DND-41 (cell line): ENCODE results near the gene SGSH.

Experiments used
- ATAC-seq: fragments of 200-7000 bp; cut with Tn5 transposase; 3 replicates; pipeline ENCODE4 v1.9.1; 2021; ENCODE audit warnings: low read depth; ENCODE audit not compliant: insufficient read depth
- DNase-seq: peaks from one replicate; pipeline ENCODE4 v3.0.0-alpha.2; 2020
- H2AFZ ChIP-seq: 2 replicates; pipeline ENCODE4 v1.6.0; 2012; ENCODE audit warnings: low read depth, low read length
- H3K27ac ChIP-seq: 2 replicates; pipeline ENCODE4 v1.5.1; 2012; ENCODE audit warnings: low read length, inconsistent platforms
- H3K27me3 ChIP-seq: fragments of 200-600 bp; sonication (generic); 2 replicates; pipeline ENCODE4 v1.6.0; 2012; ENCODE audit warnings: low read length, mild to moderate bottlenecking, inconsistent platforms; ENCODE audit not compliant: insufficient read depth, poor library complexity
- H3K36me3 ChIP-seq: 2 replicates; pipeline ENCODE4 v1.5.1; 2012; ENCODE audit warnings: low read length, inconsistent platforms; ENCODE audit not compliant: insufficient read depth
- H3K4me1 ChIP-seq: 2 replicates; pipeline ENCODE4 v1.5.1; 2012; ENCODE audit warnings: mild to moderate bottlenecking, low read length; ENCODE audit not compliant: insufficient read depth
- H3K4me2 ChIP-seq: 2 replicates; pipeline ENCODE4 v1.6.0; 2012; ENCODE audit warnings: mild to moderate bottlenecking, moderate library complexity, low read length, inconsistent platforms; ENCODE audit not compliant: insufficient read depth
- H3K4me3 ChIP-seq, 2 experiments: fragments of 200-600 bp in 1 of 2; shearing (Covaris generic) in 1 of 2; 2 replicates each; pipeline ENCODE4 v1.5.1; 2012 to 2016; ENCODE audit warnings: inconsistent platforms in 2 of 2, low read length in 2 of 2, mild to moderate bottlenecking in 2 of 2, low read depth in 1 of 2, moderate library complexity in 1 of 2
- H3K79me2 ChIP-seq: 2 replicates; pipeline ENCODE4 v1.6.0; 2012; ENCODE audit warnings: low read length, inconsistent platforms; ENCODE audit not compliant: insufficient read depth
- H3K9ac ChIP-seq: 2 replicates; pipeline ENCODE4 v1.6.0; 2012; ENCODE audit warnings: low read depth, mild to moderate bottlenecking, inconsistent platforms, low read length, moderate library complexity
- H3K9me3 ChIP-seq: 2 replicates; pipeline ENCODE4 v1.5.1; 2012; ENCODE audit warnings: low read length, moderate library complexity, mild to moderate bottlenecking, inconsistent platforms; ENCODE audit not compliant: insufficient read depth, severe bottlenecking
- H4K20me1 ChIP-seq: 2 replicates; pipeline ENCODE4 v1.6.0; 2012; ENCODE audit warnings: low read length; ENCODE audit not compliant: insufficient read depth
- CTCF ChIP-seq: IDR thresholded peaks from 2 replicates; pipeline ENCODE4 v1.5.1; 2012; ENCODE audit warnings: borderline replicate concordance, low read length, moderate library complexity, mild to moderate bottlenecking; ENCODE audit not compliant: poor library complexity, severe bottlenecking; ENCODE audit errors: extremely low read depth
- EZH2 ChIP-seq: IDR thresholded peaks from 3 replicates; pipeline ENCODE4 v1.6.1; 2012; ENCODE audit warnings: borderline replicate concordance, low read depth, mild to moderate bottlenecking, moderate library complexity, low read length, inconsistent platforms; ENCODE audit not compliant: severe bottlenecking

SGSH gene

GRCh38 chr17:80257716-80258213, 37.6 kb upstream of the SGSH start:
- no peak for TF ChIP-seq CTCF
- no peak for TF ChIP-seq EZH2
- H3K4me2 ChIP-seq = no peak overlapping the region
- H3K27me3 ChIP-seq = no peaks in the 10 kb centered on the region
- DNase-seq (no peak), ATAC-seq (no peak)
- H3K4me1 ChIP-seq = peaks cover 42% of the 10 kb centered on the region
- no peak overlapping the region for H3K9ac ChIP-seq
- 0 out of 2 replicates have a peak, but pooled peaks cover 6% of the 10 kb centered on the region for H4K20me1 ChIP-seq
- H2AFZ ChIP-seq = no peak overlapping the region
- no peak overlapping the region for H3K27ac ChIP-seq
- H3K4me3 ChIP-seq = no peak overlapping the region
- peaks cover 11% of the 10 kb centered on the region for H3K79me2 ChIP-seq
- H3K36me3 ChIP-seq = peaks cover 4% of the 10 kb centered on the region; the same call in 1 of the 2 replicates
- H3K9me3 ChIP-seq = no peaks in the 10 kb centered on the region

- H3K4me3 ChIP-seq = no peak overlapping the region
- H3K79me2 ChIP-seq = no peaks in the 10 kb centered on the region
- no peaks in the 10 kb centered on the region for H3K9me3 ChIP-seq
- TF ChIP-seq CTCF = no peak
- no peak for TF ChIP-seq EZH2
- no peak for ATAC-seq
- H3K36me3 ChIP-seq = peaks cover under 1% of the 10 kb centered on the region; the same call in 1 of the 2 replicates
- no peak overlapping the region for H3K4me2 ChIP-seq
- no peak overlapping the region for H3K9ac ChIP-seq
- no peak overlapping the region; the same call in 1 of the 2 replicates for H3K27ac ChIP-seq
- H4K20me1 ChIP-seq = no peaks in the 10 kb centered on the region
- DNase-seq = no peak
- H2AFZ ChIP-seq = no peak overlapping the region
- peaks cover 29% of the 10 kb centered on the region for H3K4me1 ChIP-seq
- H3K27me3 ChIP-seq = no peaks in the 10 kb centered on the region
Observed at GRCh38 chr17:80256034-80256350, 35.9 kb upstream of the SGSH start.

GRCh38 chr17:80254396-80255251, 34.5 kb upstream of the SGSH start:
- Histone ChIP-seq H3K4me3 (no peak overlapping the region), H3K27ac (peak overlapping the region; percentile 75), H4K20me1 (no peaks in the 10 kb centered on the region), H3K4me1 (peaks cover 24% of the 10 kb centered on the region), H3K4me2 (peak overlapping the region; percentile 41), H3K9ac (0 out of 2 replicates have a peak overlapping the region, but pooled peaks have one; percentile 0), H3K36me3 (no peaks in the 10 kb centered on the region), H3K79me2 (no peaks in the 10 kb centered on the region), H3K9me3 (no peaks in the 10 kb centered on the region), H3K27me3 (no peaks in the 10 kb centered on the region), H2AFZ (no peak overlapping the region)
- TF ChIP-seq CTCF = no peak
- no peak for TF ChIP-seq EZH2
- ATAC-seq = peak; percentile 93
- peak; percentile 84 for DNase-seq
